HL-60/S4 treated with phorbol 12-myristate 13-acetate at 8.2 ng/mL for 4 days and 3 days (cell line): ENCODE results near the gene TNFSF18.

Experiments used
- in situ Hi-C: fragments of 300-500 bp; cut with MboI; formaldehyde crosslinking; loops from 2 replicates; pipeline ENCODE4 v1.15.0; 2022; ENCODE audit warnings: low sequenced_read_pairs

Gene TNFSF18

DNA sequence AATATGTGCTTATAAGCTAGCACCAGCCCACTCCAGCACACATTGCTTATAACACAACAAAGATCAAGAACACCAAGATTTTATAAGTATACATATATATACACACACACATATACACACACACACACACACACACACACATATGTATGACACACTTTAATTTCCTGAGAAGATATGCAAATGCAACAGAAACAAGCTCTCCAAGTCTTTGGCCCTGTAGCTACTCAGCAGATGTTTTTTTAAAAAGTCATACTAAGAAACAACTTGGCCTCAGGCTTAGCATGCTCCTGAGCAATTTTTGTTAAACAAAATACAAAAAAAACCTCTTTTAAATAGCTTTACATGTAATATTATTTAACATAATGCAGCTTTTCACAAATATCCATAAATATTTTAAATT lies 11.1 kb downstream of the TNFSF18 start:
- in situ Hi-C loops: no loop called here

DNA sequence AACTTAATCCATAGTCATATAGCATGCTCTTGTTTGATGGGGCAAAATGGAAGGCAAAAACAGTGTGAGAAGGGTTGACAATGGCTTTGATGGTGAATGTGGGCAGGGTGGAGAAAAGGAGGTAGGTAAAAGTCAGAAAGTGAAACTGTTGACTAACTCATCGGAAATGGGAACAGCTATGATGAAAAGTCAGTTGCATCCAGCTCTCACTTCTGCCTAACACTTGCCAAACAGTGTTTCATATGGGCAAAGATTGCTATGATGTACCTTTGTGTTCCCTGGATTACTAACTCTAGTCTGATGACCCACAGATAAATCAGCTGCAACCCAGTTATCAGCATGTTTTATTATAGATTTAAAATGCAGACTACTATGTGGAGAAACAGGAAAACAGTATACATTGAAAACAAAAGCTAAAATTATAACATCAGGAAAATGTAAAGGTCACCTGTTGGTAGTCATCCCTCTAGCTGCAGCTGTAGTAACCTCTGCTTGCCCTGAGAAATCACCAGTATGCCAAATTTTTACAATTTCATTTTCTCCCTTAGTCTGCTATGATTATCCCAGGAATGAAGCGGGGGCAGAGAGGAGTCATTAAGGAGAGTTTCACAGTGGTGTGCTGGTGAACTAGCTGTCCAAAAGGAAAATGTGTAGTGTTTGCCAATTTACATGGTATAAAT lies 11.7 kb downstream of the TNFSF18 start:
- in situ Hi-C loops: no loop called here

DNA sequence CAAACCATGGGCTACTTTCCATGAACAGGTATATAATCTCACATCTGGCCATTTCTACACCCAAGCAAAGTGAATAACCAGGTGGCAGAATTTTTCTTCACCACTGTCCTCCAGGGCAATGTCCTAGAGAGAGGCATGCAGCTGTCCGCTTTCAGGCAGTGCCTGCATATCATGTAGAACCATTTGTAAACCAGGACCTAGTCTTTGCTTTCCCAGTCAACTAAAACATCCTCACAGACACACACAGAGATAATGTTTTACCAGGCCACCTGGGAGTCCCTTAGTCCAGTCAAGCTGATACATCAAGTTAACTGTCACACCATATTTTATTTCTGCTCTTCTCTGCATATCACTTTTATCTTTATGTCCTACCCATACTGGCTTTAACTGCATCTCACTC lies 26.2 kb downstream of the TNFSF18 start:
- in situ Hi-C loops: no loop called here

DNA sequence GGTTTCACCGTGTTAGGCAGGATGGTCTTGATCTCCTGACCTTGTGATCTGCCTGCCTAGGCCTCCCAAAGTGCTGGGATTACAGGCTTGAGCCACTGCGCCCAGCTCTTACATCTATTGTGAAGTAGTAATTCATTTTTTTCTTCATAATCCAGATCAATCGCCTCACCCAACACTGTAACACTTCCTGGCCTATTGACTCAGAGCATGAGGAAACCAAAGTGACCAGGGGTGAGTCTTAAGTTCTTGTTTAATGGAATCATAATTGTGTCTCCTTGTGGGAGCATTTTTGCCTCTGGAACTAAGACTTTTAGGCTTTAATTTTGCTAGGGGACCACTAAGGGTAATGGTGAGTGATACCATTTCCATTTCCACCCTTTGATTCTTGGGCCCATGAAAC lies 27.4 kb downstream of the TNFSF18 start:
- in situ Hi-C loops: no loop called here

DNA sequence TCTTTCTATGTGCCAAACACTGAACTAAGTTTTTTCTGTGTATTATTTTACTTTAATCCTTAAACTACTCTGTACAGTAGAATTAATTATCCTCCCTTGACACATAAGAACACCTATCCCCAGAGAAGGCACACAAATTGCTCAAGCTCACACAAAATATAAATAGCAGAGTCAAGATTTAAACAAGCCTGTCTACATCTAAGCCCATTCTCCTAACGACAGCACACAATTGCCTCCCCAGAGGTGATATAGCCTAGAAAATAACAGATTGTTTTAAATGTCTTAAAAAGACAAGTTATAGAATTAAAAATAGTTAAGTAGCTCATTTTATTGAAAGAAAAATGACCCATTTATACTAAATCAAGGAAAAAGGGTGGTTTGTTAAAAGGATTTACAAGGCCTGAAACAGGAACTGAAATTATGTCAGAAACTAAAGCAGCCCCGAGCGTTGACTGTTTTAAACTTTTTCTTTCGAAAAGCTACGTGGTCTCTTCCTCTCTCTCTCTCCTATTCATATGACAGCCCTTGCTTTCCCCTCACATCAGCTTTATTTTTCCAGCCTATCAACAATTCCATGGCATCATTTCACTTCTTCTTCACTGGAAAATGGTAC lies 30.5 kb downstream of the TNFSF18 start:
- in situ Hi-C loops: no loop called here

DNA sequence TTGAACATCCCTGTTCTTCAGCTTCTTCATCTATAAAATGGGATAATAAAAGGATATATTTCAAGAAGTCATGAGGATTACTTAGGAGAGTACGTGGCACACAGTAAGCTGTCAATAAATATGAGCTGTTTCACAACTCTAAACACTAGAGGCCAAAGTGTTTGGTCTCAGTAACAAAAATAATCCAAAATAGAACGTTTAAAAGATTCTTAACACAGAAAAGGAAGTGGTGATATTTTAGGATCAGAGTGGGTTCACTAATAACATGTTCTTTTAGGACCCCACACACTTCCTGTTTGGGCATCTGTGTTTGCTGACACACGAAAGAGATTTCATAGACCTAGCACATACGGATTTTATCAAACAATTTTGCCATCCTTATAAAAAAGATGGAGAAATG lies 32.9 kb downstream of the TNFSF18 start:
- in situ Hi-C loops: no loop called here

DNA sequence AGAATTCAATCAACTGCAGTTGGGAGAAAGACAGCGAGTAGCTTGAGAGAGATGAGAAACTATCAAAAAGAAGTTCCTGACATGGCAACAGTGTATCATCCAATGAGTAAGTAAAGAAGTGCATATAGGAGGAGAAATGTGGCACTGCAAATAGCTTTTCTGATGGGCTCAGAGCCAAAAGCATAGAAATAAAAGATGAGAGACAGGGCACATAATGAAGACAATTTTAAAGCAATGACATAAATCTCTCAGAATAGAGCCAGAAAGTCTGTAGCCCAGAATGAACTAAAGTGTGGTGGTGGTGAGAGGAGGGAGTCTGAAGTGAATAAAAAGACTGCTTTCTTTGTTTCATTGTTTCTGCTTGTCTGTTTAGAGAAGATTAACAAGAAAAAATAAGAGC lies 34.3 kb downstream of the TNFSF18 start:
- in situ Hi-C loops: no loop called here

DNA sequence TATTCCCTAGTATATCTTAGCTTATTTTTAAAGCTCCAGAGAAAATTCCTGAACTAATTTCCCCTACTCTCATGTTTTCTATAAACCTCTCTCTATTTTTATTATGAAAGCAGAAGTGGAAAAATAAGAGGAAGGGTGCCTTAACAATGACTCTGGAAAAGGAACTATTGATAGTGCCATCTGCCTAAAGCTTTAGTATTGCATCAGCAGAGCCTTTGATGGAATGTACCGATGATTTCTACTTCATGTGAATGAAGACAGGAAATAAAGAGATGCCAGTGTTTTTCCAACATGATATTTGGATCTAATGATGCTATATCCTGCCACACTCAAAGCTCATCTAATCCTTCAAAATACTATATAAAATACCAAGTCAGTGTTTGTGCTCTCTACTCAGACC lies 35.1 kb downstream of the TNFSF18 start:
- in situ Hi-C loops: no loop called here

DNA sequence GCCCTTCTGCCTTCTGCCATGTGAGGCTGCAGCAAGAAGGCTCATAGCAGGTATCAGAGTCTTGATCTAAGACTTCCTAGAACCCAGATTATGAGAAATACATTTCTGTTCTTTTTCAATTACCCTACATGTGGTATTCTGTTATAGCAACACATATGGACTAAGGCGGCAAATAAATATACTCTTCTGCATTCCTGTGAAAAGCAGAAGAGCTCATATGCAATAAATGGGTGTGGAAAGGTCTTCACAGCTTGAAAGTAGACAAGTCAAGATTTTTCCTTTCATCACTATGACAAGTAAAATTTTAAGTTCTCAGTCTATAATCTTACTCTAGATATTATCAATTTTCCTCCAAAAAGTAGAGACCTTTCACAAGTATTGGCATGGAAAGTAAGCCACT lies 36.6 kb downstream of the TNFSF18 start:
- in situ Hi-C loops: no loop called here

DNA sequence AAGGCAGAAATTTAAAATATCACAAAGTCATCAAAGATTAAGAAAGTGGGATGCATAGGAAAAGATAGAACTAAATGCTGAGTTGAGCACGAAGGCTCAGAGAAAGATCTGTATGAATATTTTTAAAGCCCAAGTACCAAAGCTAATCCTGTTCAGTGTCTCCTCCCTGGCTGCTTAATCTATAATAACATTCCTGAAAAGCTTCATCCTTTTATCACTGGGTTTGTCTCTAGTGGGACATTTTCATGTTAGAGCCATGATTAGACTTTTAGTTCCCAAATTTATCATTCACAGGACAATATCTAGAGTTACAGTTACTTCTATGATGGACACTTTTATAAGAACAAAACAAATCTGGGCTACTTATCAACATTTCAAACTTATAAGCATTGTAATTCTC lies 38.6 kb downstream of the TNFSF18 start:
- in situ Hi-C loops: no loop called here

DNA sequence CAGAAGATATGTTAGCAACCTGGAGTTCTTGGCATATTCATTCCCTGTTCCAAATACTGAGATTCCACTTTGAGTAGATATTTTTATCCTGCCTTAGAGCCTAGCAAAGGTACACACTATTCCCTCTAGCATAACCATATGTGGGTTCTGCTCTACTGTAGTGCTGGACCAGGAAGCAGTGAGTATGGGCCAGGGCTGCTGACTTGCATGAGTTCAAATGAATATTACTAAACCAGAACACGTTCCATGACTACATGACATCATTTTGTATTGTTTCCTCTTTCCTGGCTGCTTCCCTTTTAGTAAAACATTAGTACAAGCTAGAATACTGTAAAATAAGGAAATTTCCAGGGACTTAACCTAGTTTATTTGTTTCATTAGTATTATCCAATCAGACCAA lies 41.1 kb downstream of the TNFSF18 start:
- in situ Hi-C loops: no loop called here

DNA sequence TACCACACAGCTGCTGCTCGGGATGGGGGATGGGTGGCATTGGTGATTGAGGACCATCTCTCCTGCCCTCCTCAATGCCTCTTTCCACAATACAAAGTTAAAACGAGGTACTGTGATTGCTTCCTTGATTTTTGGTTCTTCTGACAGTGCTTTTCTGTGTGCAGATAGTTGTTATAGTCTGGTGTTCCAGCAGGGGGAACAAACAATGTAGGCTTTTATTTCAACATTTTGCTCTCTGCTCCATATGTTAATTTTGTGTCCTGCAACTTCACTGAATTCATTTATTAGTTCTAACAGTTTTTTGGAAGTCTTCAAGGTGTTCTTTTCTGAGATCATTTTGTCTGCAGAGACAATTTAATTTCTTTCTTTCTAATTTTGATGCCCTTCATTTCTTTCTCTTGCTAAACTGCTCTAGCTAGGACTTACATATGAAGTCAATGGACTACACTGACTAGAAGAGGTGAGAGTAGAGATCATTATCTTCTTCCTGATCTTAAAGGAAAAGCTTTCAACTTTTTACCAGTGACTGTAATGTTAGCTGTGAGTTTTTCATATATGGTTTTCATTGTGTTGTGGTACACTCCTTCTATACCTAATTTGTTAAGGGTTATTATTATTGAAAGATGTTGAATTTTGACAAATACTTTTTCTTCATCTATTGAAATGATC lies 45.4 kb downstream of the TNFSF18 start:
- in situ Hi-C loops: no loop called here

DNA sequence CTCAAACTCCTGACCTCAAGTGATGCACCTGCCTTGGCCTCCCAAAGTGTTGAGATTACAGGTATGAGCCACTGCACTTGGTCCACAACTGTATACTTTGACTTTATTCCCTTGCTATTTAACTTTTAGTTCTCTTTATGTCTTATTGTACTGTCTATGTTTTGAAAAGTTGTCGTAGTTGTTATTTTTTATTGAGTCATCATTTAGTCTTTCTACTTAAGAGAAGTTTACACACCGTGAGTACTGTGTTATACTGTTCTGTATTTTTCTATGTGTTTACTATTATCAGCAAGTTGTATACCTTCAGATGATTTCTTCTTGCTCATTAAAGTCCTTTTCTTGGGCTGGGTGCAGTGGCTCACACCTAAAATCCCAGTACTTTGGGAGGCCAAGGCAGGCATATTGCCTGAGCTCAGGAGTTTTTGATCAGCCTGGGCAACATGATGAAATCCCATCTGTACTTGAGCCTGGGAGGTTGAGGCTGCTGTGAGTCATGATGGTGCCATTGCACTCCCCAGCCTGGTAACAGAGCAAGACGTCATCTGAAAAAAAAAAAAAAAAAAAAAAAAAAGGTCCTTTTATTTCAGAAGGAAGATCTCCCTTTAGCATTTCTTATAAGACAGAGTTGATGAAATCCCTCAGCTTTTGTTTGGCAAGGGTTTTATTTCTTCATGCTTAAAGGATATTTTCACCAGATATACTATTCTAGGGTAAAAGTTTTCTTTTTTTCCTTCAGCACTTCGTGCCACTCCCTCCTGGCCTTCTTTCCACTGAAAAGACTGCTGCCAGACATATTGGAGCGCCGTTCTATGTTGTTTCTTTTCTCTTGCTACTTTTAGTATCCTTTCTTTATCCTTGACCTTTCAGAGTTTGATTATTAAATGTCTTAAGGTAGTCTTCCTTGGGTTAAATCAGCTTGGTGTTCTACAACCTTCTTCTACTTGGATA lies 47.6 kb downstream of the TNFSF18 start:
- in situ Hi-C loops: no loop called here

DNA sequence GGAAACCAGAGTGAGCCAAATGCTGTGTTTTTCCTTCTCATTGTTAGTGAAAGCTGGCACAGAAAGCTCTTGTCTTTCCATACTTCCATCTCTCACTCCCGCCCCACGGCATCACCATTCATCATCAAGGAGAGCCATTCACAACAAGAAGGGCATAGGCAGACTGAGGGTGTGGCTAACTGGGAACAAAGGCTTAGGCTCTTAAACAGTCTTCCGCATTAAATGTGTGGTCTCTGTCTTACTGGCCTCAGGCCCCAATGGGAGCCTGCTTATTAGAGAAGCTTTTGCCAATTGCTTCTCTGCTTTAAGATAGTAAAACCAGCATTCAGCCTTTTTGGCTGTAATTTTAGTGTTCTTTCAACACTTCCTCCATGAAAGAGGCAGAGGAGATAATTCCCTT lies 51.4 kb downstream of the TNFSF18 start:
- in situ Hi-C loops: no loop called here

DNA sequence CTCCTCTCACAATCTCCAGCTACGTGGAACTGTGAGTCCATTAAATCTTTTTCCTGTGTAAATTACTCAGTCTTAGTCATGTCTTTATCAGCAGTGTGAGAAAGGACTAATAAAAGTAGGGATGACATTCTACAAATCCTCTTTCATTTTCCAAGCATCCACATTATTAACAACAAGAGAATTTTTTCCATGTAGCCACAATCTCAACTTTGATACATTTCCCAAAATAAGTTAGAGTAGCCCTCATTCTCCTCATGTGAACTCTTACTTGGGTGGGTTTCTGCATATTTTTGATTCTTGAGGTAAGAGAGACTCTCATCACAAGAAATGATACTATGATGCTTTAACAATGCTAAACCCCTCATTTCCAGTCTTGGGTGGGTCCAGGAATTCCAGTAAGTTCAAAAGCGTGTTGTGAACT lies 52.8 kb downstream of the TNFSF18 start:
- in situ Hi-C loops: no loop called here

DNA sequence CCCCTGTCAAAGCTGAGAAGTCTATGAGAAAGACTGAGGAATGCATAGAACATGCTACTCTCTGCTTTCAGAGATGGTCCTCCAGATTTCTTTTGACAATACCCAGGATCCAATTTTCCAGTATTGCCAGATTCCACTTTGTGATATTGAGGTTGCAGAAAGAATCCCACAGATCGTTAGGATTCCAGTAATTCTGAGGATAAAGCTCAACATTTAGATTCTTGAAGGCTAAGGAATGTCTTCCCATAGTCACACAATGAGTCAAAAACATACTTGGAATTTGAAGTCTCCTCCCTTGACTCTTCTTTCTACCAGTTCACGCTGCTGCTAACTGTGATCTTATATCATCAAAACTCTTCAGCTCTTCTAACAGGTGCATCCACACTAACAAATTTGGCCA lies 57.1 kb downstream of the TNFSF18 start:
- in situ Hi-C loops: no loop called here

DNA sequence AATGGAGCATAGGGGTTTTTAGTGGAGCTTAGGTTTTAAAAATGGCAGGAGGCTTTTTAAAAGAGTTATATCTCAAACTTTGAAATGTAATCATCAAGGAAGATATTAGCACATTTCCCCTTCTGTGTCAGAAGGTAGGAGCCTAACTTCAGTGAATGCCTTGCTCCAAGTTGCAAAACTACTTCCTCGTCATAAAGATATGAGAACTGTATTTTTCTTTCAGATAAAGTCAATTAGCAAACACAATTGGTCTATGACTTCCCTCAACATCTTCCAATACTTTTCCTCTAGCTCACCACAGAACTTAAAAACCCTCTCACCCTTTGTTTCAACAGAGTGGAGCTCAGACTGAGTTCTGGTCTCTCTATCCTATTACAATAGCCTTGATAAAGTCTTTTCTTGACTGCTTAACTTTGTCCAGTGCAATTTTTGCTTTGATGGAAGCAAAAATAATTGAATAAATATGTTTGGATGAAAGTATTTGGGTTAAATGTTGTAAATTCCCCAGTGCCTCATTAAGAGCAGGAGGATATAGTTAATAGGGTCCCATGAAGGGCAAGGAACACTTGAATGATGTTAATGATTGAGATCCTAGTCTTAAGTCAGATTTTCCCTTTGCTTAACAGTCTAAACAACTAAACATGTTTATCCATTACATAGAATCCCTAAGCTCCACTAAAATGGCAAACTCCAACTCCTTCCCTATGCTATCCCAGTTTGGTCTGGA lies 58.9 kb downstream of the TNFSF18 start:
- in situ Hi-C loops: no loop called here

DNA sequence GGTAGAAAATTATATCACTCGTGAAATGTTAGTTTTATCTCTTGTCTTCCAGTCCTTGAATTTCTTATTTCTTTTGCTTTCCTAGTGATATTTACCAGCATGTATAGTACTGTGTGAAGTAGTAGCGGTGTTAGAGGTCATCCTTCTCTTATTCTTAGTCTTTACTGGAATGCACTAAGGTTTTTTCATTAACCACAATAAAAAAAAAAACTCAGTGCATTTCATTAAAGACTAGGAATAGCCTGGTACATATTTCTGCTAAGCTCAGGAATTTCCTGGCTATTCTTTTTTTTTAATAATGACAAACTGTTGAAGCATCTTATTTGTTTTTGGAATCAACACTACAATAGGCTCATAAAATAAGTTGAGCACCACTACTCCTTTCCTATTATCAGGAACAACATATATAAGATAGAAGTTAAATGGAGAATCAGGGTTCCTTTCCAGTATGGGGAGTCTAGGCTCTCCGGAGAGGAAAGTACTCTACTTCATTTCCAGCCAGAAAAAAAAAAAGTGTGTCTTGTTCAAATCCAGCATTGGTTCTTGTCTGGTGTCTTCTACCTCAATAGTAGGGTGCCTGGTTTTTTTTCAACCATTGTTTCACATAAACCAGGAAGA lies 60.0 kb downstream of the TNFSF18 start:
- in situ Hi-C loops: no loop called here
